ENCODE measurements around the gene NXNL1. TPM values are rescaled to one million over a fixed set of nuclear protein-coding genes. Genes with fewer than 3 reads are reported as not detected.

NXNL1 gene
- total and polyA plus RNA-seq, 2 of the 8 experiments (the other 6 are each of a cell fraction or from before 2014, with no cell fraction given) = not detected

DNA sequence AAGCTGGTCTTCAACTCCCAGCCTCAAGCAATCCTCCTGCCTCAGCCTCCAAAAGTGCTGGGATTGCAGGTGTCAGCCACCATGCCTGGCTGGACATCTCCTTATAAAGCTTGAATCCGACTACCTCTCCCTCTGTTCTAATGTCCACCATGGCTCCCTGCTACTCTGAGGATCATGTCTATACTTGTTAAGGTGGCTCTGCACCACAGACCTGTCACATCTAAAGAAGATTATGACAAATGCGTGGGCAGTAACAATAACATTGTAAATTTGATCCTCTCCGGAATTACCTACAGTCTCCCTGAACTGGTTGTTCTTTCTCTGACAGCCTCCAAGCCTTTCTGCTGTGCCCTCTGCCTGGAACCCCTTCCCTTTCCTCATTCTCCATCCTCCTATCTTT, 1.8 kb downstream of the NXNL1 start:
- Histone ChIP-seq H3K27ac (ENCODE audit: low read depth, low read length) (no peak overlapping the region), H3K23me2 (ENCODE audit: low read depth, low read length) (no peaks in the 10 kb centered on the region; the same call in 1 of the 2 replicates), H4K8ac (ENCODE audit: extremely low read depth, insufficient read depth, low read length) (no peak overlapping the region), H2BK120ac (replicated peaks; ENCODE audit: low read depth, low read length) (no peak overlapping the region), H2BK5ac (ENCODE audit: low read depth, low read length) (no peak overlapping the region), H3K79me1 (ENCODE audit: low read depth, low read length) (no peaks in the 10 kb centered on the region), H2BK12ac (ENCODE audit: low read depth, low read length) (no peak overlapping the region), H3K56ac (replicated peaks; ENCODE audit: insufficient read length, low read depth, low read length) (no peak overlapping the region), H3K4ac (replicated peaks; ENCODE audit: insufficient read length, low read depth, low read length) (no peak overlapping the region), H4K20me1 (replicated peaks in 1 of 2; ENCODE audit: control insufficient read depth in 1 of 2, insufficient read depth in 2 of 2, low read length in 2 of 2) (peaks cover 0 to 2% of the 10 kb centered on the region in 2 experiments), H3K4me2 (ENCODE audit: insufficient read depth in 1 of 2, low read depth in 2 of 2, low read length in 2 of 2) (no peak overlapping the region), H4K5ac (ENCODE audit: insufficient read length, low read depth, low read length) (no peak overlapping the region), H2BK20ac (ENCODE audit: low read length) (no peak overlapping the region), H3K4me3 (ENCODE audit: extremely low read depth in 1 of 4, insufficient read depth in 2 of 4, low read depth in 3 of 4, low read length in 4 of 4) (no peak overlapping the region), H3K79me2 (ENCODE audit: control insufficient read depth in 1 of 2, insufficient read depth in 2 of 2, low read length in 2 of 2) (no peaks in the 10 kb centered on the region), H3K36me3 (ENCODE audit: control insufficient read depth in 2 of 4, insufficient read depth in 4 of 4, low read length in 3 of 4) (no peaks in the 10 kb centered on the region), H3K4me1 (replicated peaks in 1 of 4; ENCODE audit: control insufficient read depth in 3 of 4, insufficient read depth in 4 of 4, low read length in 3 of 4) (peaks cover 0 to 9% (median 4%) of the 10 kb centered on the region in 4 experiments; a peak in 5 of 7 replicates), H2AFZ (ENCODE audit: low read length) (no peak overlapping the region), H3K9ac (replicated peaks in 1 of 4; ENCODE audit: extremely low read depth in 1 of 4, low read depth in 3 of 4, low read length in 3 of 4) (no peak overlapping the region), H3K14ac (ENCODE audit: insufficient read length) (no peak overlapping the region), H3K27me3 (replicated peaks in 1 of 4; ENCODE audit: control insufficient read depth in 3 of 4, extremely low read depth in 1 of 4, insufficient read depth in 3 of 4, low read length in 3 of 4) (peaks cover 6 to 27% (median 22%) of the 10 kb centered on the region in 4 experiments), H2BK15ac (ENCODE audit: low read length) (no peak overlapping the region), H4K91ac (replicated peaks; ENCODE audit: insufficient read length, low read length) (no peak overlapping the region), H2AK5ac (ENCODE audit: low read depth, low read length) (no peak overlapping the region), H3K23ac (ENCODE audit: insufficient read length) (no peak overlapping the region), H3K9me3 (ENCODE audit: insufficient read depth in 2 of 2, low read depth in 1 of 2, low read length in 1 of 2) (no peaks in the 10 kb centered on the region), H3K18ac (ENCODE audit: extremely low read depth, low read length) (no peak overlapping the region)
- 90% methylated on average over 3 of the region's 3 CpGs; no CpG with 5 or more reads in 1 of the 2 experiments for WGBS, 2 experiments (ENCODE audit: extremely low coverage in 1 of 2, insufficient coverage in 1 of 2, insufficient read length in 1 of 2, insufficient replicate concordance in 2 of 2, low coverage in 1 of 2, low lambda C conversion rate in 2 of 2, missing lambda C conversion rate in 1 of 2)
- TF ChIP-seq TAF1 (IDR thresholded peaks at IDR 0.05; ENCODE audit: low read depth, low read length) = no peak
- CTCF ChIA-PET (ENCODE audit: partially characterized antibody) = interaction anchor here (1.0 to 2.8 kb wide), 5 partner anchors 10 to 29 kb away, joined by 3 to 13 read pairs (median 4); no protein-coding TSS in a partner anchor
- FAIRE-seq (no peak), DNase-seq (ENCODE audit: low read depth in 1 of 2, low spot score in 2 of 2) (no peak)
- POLR2A ChIA-PET (ENCODE audit: partially characterized antibody) = interaction anchor here (0.6 kb wide), 1 partner anchor 9 kb away, joined by 3 read pairs; no protein-coding TSS in a partner anchor

Data from H1 (cell line).